Stimulated activated CD8-positive, alpha-beta memory T cell treated with anti-CD3 and anti-CD28 coated beads, Interleukin-4, amount 100 ng/mL, for 48 hours (primary cell): ENCODE data around the gene EDN1.
"Not testable (repeated sequence)": the region's sequence is repeated elsewhere in the genome, so short reads cannot be mapped to it uniquely, and the experiment has no call there.

Source experiments
- DNase-seq: peaks from one replicate; pipeline ENCODE4 v3.0.0-alpha.2; 2020

EDN1 gene

GRCh38 chr6:12295558-12296254, 5.5 kb downstream of the EDN1 start:
- no peak for DNase-seq

- DNase-seq, result no peak
These were observed 6.1 kb downstream of the EDN1 start for GRCh38 chr6:12296255-12296573.

DNA sequence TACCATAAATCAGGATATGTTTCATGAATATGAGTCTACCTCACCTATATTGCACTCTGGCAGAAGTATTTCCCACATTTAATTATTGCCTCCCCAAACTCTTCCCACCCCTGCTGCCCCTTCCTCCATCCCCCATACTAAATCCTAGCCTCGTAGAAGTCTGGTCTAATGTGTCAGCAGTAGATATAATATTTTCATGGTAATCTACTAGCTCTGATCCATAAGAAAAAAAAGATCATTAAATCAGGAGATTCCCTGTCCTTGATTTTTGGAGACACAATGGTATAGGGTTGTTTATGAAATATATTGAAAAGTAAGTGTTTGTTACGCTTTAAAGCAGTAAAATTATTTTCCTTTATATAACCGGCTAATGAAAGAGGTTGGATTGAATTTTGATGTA, 6.4 kb downstream of the EDN1 start:
- no peak for DNase-seq

GRCh38 chr6:12297363-12298016, 7.3 kb downstream of the EDN1 start:
- DNase-seq, result no peak

DNA sequence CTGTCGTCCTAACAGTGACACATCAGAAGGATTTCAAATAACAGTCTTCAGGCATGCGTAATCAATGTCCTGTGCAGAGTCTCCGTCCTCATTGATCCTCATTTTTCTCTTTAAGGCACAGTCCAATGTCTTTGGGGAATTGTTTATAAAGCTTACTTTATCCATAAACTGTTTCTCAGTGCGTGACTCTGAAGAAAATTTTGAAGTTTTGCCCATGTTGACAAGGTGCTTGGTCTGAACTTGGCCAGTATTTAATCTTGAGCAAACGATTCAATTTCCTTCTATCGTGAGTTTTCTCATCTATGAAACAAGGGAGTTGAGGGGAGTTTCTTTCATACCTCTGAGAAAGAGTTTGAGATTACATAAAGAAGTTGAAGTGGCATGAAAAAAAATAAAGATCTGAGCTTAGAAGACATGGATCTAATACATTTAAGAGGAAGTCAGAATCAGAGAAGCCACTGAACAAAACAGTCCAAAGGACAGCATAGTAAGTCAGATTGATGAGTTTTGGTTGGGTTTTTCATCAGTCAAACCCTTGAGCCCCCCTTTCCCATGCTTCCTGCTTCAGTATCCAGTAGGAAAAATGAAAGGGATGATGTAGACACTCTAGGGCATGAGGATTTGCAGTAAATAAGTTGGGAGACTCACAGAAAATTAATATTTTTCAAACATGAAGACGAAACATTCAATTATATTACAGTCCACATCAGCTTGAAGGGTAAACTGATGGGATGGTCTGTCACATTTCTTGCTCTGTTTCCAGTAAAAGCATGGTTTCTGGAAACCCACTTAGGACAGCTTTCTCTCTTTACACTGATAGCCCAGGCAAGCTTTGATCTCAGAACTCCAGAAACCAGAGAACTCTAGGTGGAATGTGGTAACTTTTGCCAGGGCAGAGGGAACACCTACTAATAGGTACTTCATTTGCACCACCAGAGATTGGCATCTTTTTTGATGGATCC, 8.1 kb downstream of the EDN1 start:
- no peak for DNase-seq

- no peak for DNase-seq
These were observed 8.8 kb downstream of the EDN1 start for GRCh38 chr6:12298995-12299394.

- no peak for DNase-seq
These were observed 10.9 kb downstream of the EDN1 start for GRCh38 chr6:12301018-12301417.

DNA sequence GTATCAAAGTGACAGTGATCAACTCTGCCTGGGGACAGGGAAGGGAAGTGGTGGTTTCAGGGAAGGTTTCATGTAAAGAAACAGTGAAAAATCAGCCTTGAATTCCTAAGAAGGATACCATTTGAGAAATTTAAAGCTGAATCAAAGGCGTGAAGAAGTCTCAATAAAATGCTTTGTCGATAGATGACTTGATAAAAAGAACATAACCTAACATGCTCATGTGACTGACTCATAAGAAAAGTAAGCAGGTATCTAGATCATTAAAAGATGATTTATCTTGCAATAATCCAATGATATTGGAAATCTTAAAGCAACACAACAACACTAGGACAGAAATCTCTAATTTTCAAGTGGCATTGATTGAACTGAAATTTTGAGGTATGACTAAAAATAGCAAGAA, 14.3 kb downstream of the EDN1 start:
- DNase-seq, result no peak

GRCh38 chr6:12309070-12309469, 18.9 kb downstream of the EDN1 start:
- DNase-seq, result no peak

- DNase-seq, result no peak
These were observed 20.9 kb downstream of the EDN1 start for GRCh38 chr6:12311106-12311505.

GRCh38 chr6:12312736-12313135, 22.6 kb downstream of the EDN1 start:
- no peak for DNase-seq

DNA sequence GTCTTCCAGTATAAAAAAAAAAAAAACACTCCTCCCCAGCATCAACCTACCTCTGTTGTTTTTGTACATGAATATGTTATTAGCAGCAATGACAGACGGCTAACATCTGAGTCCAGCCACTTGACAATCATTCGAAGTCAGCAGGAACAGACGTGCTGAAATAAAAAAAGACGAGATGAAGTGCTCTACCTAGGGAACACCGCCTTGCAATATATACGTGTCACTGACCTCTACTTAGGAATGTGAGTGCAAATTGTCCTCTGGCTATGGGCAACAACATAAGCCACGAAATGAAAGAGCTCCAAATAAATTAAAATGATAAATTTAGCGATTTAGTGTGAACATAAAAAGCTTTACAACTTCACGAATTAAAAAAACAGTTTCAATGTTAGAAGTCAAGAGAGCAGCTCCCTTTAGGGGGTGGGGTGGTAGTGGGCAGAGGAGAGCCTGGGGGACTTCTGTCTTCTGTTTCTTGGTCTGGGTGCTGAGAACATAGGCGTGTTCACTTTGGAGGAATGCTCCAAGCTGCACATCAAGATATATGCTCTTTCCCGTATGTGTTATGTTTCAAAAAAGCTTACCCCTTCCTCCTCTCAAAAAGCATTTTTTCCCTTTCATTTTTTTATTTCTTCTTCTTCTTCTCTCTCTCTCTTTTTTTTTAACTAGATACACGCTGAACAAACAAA, 23.3 kb downstream of the EDN1 start:
- DNase-seq, result no peak

DNA sequence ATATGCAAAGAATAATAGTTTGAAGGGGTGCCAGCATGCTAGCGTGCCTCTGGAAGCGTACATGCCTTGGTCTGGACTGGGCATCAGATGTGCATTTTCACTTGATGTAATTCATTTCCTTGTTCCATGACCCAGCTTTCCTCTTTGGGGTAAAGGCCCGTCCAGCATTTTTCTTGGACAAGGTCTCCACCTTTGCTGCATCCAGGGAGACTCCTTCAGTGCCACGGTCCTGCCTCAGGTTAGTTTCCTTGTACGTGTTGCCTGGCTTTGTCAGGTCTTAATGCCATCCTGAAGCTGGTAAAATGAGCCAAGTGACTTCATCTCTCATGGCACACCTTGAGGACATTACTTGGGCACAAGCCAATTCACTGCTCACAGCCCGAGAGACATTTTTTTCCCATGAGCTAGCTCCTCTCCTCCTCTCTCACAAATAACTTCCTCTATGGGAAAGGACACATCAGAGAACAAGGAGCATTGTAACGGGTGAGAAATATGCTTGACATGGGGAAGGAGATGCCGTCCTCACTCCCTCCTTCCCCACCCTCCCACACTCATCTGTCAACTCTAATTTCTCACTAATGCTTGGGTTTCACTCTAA, 23.9 kb downstream of the EDN1 start:
- no peak for DNase-seq

DNA sequence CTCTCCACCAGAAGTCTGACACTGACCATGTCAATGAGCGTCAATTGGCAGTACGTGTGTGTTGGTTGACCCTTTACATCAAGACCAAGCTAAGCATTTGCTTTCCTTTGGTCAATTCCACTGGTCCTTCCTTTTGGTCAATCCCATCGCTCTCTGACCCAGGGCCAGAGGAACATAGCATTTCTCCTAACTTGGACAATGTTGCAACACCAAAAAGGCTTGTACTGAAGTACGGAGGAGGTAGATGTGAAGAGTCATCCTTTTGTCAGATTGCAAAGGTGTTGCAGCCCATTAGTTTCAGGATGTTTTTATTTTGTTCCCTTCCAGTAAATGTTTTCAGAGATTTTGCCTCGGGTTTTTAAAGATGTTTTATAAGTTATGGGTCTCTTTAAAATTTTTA, 24.6 kb downstream of the EDN1 start:
- no peak for DNase-seq

- no peak for DNase-seq
These were observed 25.3 kb downstream of the EDN1 start for GRCh38 chr6:12315292-12316081.

- DNase-seq, result no peak
These were observed 28.6 kb downstream of the EDN1 start for GRCh38 chr6:12318749-12319148.

DNA sequence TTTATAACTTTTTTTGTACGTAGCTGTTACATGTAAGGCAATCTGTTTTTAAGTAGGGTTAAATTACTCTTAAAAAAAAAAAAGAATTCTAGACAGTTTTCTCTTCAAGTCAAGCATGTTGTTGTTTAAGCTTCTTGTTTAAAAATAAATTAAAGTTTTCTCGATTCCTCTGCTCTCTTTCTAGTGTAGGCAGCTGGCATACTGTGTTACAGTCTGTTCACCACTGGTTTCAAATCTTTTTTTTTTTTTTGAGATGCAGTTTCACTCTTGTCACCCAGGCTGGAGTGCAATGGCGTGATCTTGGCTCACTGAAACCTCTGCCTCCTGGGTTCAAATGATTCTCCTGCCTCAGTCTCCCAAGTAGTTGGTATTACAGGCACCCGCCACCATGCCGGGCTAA, 29.9 kb downstream of the EDN1 start:
- not testable (repeated sequence) for DNase-seq

DNA sequence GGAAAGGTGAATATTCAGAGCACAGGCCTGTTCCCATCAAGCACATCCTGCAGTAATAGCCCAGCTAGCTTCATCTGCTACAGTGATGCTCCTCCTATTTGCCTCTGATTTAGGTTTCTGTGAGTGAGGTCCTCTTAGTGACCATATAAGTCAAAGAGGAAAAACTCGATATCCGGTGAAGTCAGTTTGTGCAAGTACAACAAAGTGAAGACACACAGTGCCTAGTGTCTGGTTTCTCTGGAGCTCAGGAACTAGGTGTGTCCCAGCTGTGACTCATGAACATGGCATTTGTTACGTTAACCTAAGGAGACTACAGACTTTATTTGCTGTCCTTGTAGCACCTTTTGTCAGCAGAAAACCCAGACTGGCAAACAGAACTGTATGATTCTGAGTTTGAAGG, 33.9 kb downstream of the EDN1 start:
- DNase-seq, result no peak

DNA sequence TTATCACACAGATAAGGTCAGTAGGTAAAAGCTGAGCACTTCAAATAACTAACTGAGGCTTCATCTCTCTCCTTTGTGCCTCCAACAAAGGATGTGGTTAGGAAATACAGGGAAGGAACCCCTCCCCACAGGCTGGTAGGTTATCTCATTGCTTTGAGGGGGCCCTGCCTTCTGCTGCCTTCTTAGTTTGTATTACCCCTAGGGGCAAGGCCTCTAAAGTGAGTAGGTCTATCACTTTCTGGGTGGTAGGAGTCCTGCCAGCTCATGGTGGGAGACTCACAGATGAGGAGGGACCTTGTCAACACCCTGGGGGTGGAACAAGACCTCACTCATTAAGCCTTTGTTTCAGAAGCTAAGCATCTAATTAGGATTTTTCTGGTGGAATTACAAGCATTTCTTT, 34.6 kb downstream of the EDN1 start:
- no peak for DNase-seq

DNA sequence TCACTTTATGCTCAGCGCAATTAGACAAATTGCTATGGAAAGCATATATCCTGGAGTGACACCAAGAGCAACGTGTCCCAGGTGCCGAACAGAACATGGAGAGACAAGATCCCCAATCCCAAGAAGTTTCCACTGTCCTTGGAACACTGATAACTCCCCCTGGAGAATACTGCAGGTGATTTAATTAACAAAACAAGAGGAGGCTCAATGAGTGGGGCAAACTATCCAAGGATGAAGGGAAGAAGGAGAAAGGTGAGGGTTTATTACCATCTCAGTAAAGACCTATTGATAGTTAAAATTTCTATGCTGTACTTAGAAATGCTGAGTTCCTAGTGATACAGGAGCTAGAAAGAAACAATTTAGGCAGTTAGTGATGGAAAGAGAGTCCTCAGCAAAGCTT, 35.7 kb downstream of the EDN1 start:
- DNase-seq, result no peak

GRCh38 chr6:12327391-12327790, 37.2 kb downstream of the EDN1 start:
- no peak for DNase-seq

- no peak for DNase-seq
These were observed 37.8 kb downstream of the EDN1 start for GRCh38 chr6:12327988-12328387.
